Measurements from ENCODE around the gene SLC18B1.
"Not testable (repeated sequence)": the region's sequence is repeated elsewhere in the genome, so short reads cannot be mapped to it uniquely, and the experiment has no call there.

The SLC18B1 gene

DNA sequence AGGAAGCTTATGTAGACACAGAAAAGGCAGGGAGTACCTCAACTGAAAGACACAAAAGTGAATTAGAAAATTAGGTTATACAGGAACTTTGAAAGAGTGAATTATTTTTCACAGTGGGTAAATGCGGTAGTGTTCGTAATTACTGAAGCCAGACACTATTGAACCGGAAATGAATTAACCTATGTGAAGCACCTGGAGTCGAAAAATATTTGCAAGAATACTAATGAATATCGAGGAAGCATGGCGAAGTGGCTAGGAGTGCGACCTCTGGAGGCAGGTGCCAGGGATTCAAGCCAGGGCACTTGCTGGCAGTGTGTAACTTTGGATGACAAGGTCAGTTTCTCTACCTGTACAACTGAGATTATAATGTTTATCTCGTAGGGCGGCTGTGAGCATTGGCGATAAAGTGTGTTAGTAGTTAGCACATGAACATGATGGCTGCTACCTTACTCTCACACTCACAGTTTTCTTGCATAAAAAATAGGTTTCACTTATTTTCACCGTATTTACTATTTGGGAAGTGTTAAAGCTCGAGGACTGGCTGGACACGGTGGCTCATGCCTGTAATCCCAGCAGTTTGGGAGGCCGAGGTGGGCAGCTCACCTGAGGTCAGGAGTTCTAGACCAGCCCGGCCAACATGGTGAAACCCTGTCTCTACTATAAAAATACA lies 567 bp upstream of the SLC18B1 start:
- DNase-seq = peak; percentile 72 to 88

DNA sequence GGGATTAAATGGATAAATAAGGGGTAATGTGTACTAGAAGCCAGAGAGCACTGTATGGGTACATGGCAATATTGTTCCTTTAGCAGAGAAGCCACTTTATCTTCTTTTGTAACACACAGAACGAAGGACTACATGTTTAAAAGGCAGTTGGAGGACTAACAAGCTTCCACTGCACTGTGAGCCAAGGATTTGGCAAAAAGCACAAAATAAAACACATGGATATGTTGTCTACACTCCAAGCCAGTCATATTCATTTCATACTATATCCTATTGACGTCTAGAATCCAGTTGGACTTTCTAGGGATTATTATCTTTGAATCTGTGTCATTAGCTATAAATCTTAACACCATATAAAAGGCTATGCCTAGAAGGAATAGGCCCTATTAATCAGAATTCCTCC lies 3.0 kb downstream of the SLC18B1 start:
- no peak for DNase-seq

DNA sequence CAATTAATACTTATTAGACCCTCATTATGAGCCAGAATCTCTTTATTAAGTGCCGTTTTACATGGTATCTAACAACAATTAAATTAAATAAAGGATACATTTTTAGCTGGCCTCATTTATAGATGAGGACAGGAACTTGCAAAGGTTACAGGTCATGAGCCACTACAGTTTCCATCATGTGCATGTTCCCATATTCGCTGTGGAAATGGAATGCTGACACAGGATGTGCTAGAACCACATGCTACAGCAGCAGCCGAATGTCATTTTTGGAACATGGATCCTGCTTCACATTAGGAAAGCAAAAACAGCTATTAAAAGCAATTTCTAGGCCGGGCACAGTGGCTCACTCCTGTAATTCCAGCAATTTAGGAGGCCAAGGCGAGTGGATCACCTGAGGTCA lies 5.9 kb downstream of the SLC18B1 start:
- DNase-seq = no peak

DNA sequence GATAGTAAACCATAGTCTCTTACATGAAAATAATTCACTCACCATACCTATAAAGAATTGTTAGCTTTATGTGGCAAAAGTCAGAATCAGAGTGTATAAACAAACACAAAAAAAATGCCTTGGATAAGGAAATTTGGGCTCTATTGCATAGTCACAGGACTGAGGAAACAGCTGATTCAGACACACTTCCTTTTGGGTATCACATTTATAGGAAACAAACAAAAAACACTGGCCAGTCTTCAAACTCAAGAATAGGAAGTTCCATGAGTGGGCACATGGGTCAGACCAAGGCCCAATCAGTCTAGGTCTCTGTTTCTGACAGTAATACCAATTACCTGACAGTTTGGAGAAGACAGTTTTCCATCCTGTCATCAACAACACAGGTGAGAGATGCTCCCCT lies 8.0 kb downstream of the SLC18B1 start:
- DNase-seq = no peak

DNA sequence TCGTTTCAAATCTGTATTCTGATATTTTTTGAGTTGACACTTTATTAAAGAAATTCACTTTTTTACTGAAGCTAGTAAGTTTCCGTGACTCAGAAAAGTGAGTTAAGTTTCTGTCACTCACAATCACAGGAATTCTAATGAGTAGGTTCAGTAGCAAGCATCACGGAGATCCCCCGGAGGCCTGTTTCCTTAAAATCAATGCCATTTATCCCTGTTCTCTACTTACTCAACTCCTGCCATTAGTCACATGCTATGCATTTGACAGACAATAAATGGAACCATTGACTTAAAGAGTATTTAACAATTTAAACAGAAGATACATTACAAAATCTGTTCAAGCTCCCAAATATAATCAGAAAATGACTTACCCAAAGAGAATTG lies 9.1 kb downstream of the SLC18B1 start:
- DNase-seq = no peak

DNA sequence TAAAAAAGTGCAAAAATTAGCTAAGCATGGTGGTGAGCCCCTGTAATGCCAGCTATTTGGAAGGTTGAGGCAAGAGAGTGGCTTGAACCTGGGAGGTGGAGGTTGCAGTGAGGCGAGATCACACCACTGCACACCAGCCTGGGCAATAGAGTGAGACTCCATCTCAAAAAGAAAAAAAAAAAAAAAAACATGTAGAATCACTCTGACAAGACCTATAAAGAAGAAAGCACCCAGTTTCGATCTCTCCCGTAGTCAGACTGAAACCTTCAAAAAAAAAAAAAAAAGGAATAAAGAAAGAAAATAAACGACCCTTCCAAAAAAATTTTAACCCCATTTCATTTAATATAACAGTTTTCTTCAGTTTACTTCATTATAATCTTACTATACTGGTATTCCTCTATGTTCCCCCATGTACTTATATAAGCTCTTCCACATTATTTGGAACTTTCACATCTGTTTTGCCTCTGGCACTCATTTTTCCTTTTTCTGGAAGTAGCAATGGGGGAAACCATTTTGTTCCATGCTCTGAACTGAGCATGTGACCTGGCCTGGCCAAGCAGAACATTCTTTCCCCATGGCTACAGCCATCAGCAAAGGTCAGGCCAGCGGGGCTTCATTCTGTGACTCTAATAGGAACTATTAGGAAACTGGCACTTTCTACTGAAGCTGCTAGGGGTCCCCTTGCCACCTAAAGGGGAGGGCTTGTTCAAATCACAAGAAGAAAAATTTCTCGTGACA lies 9.6 kb downstream of the SLC18B1 start:
- DNase-seq = no peak

DNA sequence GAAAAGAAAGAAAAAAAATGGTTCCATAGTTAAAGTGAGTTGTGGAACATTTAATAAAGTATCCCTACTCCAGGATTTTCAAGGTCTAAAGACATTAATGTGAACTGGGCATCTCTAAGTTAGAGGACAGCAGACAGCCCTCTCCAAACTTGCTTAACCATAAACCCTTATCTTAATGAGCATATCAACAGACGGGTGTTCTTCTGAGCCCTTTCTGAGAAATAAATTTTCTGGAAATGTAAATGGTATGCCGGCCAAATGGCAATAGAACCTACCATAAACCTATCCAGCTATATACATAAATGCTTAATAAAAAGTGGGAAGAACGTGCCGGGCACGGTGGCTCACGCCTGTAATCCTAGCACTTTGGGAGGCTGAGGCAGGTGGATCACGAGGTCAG lies 12.5 kb downstream of the SLC18B1 start:
- no peak for DNase-seq

DNA sequence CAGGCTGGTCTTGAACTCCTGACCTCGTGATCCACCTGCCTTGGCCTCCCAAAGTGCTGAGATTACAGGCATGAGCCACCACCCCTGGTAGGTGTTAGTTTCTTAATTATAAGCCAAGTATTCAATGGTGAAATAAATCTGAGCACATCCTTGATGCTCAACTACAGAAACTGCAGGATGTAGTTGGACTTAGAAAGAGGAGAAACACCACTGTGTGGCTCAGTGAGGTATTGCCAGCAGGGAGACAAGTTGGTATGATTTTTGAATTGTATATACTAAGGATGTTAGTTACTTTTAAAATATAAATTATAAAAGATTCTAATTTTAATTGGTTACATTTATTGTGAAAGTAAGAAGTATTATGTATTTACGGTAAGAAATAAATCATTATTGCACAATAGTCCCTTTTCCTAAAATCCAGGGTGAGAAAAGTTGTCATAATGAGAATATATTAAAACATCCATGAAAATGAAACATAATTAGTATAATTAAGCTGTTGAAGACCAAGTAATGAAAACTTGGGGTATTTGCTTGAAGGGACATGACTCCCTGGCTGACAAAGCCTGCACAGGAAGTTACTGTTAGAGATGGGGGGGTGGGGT lies 17.6 kb downstream of the SLC18B1 start:
- DNase-seq = no peak

DNA sequence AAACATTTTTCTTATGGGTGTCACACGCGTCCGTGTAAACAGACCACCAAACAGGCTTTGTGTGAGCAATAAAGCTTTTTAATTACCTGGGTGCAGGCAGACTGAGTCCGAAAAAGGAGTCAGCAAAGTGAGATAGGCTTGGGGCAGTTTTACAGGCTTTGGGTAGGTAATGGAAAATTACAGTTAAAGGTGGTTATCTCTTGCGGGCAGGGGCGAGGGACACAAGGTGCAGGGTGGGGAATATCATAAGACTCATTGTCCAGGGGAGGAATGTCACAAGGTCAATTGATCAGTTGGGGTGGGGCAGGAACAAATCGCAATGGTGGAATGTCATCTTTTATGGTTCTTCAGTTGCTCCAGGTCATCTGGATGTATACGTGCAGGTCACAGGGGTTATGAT lies 20.6 kb downstream of the SLC18B1 start:
- not testable (repeated sequence) for DNase-seq

DNA sequence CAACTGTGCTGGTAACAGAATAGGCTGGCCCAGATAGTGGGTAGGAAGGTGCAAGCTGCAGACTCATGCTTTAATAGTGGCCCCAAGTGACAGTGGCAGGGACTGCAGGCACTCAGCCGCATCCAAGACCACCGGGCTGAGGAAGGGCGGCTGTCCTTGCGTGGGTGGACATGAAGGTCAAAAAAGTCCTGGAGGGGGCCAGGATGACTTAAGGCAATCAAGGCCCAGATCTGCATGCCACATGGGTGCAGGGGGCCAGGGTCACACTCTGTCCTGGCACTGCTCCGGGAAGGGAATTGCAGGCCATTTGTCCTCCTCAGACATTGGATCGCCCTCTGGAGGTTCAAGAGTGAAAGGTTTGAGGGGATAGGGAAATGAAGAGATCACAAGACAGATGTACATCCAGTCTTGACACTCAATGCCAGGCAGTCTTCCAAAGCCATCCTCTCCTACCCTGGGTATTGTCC lies 30.4 kb downstream of the SLC18B1 start:
- peak; percentile 53 to 66 for DNase-seq

DNA sequence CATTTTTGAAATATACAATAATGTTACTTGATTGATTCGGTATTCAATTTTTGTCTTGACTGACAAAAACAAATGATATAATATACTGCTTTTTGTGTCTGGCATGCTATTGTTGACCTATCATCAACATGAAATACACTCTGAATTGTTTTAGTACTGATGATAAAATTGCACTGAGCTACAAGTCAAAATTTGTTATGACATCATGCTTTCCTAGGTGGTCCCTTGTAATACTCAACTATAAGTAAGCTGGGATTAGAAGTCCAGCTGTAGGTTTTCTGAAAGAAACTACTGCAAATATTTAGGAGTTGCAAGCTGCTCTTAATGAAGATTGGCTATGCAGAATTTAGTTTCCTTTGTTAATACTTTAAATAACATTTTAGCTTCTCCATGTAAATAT lies 32.9 kb downstream of the SLC18B1 start:
- no peak for DNase-seq

DNA sequence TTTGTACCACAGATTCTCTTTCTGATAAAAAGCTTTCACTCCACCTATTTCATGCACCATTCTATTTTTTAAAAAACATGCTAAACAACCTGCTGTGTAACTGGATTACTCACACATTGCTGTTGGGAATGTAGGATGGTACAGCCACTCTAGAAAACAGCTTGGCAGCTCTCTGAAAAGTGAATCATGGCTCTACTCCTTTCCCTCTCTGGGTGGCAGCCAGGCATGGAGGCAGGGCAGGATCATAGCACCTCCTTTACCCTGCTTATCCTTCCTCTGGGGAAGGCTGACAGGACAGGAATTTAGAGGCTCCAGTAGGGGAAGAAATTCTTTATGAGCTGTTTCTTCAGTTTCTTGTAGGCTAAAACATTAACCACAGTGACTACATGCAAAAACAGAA lies 34.1 kb downstream of the SLC18B1 start:
- DNase-seq = no peak

DNA sequence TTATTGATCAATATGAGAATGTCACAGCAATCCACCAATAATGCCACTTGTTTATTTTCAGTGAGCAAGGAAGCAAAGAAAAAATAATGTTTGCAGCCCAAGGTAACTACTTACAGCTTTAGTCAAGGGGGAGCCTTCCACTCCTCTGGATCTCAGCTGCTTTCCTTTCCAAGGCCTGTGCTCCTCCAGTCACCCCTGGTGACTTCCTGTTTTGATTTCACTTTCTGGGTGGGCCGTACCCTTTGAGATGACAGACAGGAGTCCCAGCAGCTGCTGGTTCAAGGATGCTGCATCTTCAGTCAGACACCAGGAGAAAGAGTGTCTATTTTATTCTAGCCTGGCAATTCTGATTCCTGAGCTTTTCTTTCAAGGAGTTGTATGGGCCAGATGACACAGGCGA lies 35.2 kb downstream of the SLC18B1 start:
- DNase-seq = no peak

DNA sequence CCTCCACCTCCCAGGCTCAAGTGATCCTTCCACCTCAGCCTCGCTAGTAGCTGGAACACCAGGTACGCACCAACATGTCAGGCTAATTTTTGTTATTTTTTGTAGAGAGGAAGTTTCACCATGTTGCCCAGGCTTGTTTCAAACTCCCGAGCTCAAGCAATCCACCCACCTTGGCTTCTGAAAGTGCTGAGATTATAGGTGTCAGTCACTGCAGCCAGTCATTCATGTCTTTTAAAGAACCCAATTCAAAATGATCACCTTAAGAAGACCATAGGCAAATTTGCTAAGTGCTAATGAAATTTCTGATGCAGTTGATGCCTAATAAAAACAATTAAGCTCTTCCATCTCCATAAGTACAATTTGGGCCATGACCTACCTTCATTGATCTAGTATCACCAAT lies 38.2 kb downstream of the SLC18B1 start:
- DNase-seq = no peak

DNA sequence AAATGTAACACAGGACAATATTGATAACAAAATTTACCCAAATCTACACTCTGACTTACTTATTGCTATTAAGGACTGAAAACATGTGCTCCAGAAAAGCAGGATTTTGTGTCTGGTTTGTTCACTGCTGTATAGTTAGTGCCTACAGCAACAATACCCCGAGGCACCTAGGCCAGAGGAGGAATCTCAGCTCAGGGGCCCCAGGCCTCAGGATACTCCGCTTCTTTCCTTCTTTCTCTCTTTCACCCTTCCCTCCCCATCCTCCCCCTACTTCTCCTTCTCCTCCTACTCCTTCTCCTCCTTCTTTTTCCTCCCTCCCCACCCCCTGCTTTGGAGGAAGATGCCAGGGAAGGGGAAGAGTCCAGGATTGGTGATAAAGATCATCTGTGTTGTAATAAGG lies 39.7 kb downstream of the SLC18B1 start:
- DNase-seq = no peak

DNA sequence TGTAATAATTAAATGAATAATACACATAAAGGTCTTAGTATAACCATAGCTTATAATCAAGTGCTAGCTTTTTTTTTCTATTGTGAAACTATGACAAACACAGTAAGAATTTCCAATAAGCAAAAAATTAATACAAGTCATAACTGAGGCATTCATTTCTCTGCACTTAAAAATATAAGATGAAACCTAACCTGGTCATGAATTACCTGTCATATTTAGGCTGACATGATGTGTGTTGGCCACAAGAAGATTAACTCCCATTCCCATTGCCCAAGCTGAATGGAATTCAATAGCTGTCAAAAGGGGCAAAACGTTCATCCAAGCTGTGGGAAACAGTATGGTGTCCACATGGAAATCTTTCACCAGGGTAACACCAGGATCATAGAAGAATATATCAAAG lies 46.2 kb downstream of the SLC18B1 start:
- no peak for DNase-seq

DNA sequence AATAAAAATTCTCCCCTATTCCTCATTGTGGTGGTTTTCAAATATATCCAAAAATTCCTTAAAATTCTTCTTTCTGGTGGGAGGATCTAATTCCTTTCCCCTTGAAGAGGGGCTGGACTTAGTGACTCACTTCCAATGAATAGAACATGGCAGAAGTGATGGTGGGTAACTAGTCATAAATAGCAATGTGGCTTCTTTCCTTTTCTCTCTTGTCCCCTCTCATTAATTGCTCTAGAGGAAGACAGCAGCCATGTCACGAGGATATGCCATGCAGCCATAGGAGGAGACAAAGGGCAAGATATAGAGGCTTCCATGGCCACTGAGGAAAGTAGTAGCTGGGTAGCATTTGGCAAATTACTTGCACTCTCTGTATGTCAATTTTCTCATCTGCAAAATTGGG lies 46.6 kb downstream of the SLC18B1 start:
- DNase-seq = no peak

DNA sequence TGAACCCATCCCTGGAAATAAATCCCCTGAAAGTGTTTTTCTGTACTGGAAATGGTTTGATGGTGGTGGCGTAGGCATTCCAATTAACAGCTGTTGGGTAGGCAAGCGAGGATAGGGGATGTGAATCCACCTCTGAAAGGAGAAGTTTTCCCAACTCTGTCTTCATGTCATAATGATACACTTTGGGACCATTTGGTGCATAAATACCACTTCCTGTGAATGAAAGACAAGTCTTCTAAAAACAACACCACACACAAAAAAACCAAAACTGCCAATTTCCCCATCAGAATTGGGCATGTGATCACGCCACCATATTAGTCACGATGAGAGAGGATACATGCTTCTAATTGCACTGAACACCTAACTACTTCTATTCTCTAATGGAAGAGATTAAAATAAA lies 47.1 kb downstream of the SLC18B1 start:
- DNase-seq = no peak

DNA sequence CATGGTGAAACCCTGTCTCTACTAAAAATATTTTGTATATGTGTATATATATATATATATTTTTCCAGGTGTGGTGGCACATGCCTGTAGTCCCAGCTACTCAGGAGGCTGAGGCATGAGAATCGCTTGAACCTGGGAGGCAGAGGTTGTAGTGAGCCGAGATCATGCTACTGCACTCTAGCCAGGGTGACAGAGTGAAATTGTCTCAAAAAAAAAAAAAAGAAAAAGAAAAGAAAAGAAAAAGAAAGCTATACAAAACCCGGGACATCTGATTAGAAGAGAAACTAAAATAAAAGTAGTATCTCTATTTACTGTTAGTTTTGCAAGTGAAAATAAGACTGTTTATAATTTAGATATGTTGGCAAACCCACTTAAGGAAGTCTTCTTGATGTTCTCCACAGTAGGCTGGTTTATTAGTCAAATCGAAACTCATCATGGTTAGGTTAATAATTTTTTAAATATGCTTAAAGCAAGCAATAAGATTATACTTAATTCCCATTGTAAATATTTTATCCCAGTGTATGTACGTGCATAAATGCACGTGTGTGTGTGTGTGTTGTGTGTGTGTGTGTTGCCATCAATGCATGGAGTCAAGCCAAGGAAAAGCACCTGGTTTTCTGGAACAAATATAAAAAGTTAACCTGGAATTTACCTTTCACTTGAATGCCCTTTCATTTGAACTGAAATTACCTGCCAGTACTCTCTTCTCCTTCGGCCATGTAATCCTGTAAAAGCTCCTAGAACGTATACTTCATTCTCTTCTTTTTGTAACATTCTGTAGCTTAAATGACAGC lies 47.8 kb downstream of the SLC18B1 start:
- DNase-seq = no peak

DNA sequence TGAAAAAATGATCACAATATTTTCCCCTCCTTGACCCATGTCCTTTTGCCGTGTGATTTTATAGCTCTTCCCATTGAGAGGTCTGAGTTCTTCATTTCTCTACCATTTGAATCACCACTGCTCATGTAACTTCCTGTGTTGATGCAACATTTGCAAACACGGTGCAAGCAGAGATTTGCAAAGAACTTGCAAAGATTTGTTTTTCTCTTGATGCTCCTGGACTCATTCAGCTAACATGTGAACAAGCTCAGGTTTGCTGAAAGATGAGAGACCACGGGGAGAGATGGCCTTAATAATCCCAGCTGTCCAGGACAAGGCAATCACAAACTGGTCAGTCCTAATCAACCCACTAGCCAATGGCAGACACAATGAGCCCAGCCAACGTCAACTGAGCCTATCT lies 49.3 kb downstream of the SLC18B1 start:
- DNase-seq = no peak

DNA sequence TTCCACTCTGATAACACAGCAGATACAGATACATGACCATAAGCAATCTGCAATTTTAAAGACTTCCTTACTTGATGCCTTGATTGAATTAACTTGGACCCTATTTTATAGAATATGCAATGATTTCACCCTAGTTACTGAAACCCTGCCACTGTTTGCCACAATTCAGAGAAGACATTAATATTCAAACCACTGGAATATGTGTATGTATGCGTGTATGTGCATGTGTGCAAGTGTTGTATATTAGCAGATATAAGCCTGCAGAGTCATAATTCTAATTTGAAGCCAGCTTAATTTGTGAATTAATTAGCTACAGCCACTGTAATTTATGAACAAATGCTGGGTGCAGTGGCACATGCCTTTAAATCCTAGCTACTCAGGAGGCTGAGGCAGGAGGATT lies 50.0 kb downstream of the SLC18B1 start:
- no peak for DNase-seq

DNA sequence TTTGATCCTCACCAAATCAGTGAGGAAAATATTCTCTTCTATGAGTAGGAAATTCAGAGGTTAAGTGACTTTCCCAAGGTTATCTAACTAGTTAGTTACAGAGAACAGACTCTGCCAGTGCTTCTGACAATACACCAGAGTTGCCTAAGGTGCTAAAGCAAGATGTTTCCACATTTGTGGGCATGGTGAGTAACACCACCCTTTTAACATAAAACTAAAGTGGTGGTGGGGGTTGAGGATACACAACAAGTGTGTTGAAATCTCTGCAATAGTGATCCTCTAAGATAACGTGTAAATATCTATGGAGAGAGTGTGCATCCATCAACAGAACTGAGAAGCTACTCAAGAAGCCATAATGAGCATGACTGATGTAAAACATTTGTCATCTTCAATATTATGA lies 52.4 kb downstream of the SLC18B1 start:
- DNase-seq = no peak

DNA sequence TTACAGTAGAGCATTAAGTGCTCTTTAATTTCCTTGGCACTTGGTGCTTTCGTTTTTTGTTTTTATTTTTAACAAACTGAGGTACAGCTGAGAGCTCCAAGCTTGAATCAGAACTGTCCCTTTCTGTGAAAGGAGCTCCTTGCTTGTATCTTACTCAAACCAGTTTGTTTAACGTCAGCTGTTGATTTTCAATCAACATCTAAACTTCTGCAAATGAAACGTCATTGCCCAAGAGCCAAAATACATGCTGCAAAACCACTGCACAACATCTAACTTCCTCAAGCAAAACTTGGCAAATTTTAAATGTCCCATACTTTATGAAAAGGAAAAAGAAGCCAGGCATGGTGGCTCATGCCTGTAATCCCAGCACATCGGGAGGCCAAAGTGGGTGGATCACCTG lies 55.9 kb downstream of the SLC18B1 start:
- no peak for DNase-seq

DNA sequence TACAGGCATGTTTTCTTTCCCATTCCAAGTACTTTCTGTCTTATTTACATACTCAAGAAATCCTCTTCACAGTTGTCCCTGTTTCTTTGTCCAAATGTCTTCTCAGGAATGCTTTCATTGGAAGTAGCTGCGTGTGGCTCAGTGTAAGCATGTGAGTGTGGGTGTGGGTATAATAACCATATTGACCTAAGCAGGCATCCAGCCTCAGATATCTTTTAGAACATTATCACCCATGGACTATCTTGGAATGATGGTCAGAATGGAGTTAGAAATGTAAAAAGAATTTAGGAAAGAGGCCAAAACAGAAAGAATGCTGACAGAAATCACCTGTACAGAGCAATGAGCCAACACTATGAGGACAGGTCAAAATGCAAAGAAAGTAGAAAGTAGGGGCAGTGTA lies 57.2 kb downstream of the SLC18B1 start:
- DNase-seq = no peak

All from NCI-H524 (cell line).